Epidermal melanocyte (primary cell): Measurements from ENCODE around the gene FTH1.

Source experiments
- DNase-seq: peaks from one replicate; pipeline ENCODE4 v3.0.0; 2011; ENCODE audit warnings: low spot score; ENCODE audit not compliant: insufficient read length

FTH1 gene

DNA sequence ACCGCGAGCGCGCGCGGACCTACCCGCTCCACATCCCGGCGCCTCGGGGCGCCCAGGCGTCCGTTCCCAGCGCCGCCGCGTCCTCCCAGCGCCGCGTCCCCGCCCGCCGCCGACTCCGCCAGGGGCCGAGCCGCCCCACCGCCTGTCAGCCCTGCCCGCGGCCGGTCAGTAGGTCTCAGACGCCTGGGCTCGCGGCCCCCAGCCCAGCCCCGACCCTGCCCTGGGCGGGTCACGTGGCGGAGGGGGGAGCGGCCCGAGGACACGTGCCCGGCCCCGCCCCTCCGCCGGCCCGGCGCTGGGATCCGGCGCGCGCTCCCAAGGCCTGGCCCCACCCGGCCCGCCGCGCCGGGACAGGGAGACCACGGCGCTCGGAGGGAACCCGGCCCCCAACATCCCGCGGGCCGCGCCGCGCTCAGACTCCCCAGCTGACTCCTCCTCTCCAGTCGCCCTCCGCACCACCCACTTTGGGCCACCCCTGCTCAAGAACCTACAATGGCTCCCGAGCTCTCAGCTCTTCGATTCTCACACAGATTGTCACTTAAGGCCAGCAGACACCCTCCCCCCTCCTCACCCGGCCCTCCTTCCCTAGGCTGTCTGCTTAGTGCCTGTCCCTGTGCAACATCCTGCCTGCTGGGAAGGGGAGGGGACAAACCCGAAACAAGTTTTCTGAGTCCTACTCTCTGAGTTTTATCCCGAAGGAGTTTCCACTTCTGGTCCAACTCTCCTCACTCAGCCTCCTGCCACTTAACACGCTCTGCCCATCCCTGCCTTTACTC is 49.9 kb downstream of the FTH1 start, which contains the start of gene RAB3IL1:
Gene RAB3IL1 (minus strand): TSS at position 233 of the 776 bp plus-strand sequence. CDS start 199 bp downstream, at position 34.
- peak; percentile 65 for DNase-seq

DNA sequence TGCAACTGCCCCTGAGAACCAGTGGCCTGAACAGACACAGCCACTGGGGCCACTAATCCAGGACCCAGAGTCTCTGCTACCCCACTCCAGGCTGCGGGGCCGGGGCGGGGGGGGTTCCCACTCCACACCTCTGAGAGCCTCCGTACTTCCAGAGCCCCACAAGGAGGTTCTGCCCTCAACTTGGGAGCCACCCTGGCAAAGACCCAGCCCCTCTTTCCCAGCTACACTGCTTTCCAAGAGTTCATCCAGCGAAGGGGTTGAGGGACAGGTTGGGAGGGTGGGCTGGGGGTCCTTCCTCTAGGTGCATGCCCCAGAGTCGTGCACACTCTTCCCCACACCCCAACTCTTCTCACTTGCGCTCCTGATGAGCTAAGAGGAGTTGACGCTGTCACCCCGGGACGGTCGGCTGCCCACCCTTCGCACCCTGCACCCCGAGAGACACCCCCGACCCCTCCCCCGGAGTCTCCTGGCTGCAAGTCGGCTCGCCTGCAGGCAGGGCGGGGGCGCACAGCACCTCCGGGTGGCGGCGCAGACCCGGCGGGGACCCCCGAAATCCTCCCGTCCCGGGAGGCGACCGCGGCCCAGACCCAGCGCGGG is 50.6 kb downstream of the FTH1 start:
- no peak for DNase-seq

DNA sequence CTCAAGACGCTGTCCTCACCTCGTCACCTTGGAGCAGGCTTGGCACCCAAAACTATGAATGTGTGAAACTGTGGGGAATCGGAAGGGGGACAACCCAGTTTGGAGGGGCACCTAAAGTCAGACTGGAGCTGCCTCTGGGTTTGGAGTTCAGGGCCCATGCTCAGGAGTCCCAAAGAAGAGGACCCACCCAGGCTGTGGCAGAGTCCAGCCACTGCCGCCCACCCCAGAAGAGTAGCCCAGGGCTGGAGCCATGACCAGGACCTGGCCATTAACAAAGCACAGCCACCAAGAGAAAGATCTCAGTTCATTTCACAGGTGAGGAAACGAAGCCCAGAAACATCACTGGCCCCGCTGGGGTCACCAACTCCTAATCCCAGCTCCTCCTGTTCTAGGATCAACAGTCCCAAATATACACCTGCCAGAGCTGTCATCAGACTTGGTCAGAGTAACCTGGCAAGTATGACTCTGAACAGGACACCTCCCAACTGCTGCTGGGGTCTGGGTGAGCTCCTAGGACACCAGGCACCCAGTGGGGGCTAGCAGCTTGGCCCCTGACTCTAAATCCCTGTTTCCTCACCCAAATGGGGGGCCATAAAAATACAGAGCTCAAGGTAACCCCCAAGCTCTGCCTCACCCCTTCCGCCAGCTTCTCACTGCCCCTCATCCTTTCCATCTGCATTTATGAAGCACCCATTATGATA is 52.8 kb downstream of the FTH1 start:
- DNase-seq: peak; percentile 11
